Fibroblast of the aortic adventitia (primary cell): Measurements from ENCODE around the gene SLC5A6. TPM values are rescaled to one million over a fixed set of nuclear protein-coding genes. Genes with fewer than 3 reads are reported as not detected.

Source experiments
- DNase-seq: peaks from one replicate; pipeline ENCODE4 v3.0.0-alpha.2; 2010; ENCODE audit warnings: low read depth
- H3K4me3 ChIP-seq: 2 replicates; pipeline ENCODE4 v1.5.1; 2011; ENCODE audit warnings: low read depth, mild to moderate bottlenecking, control low read depth, low read length, moderate library complexity
- total RNA-seq: library from RNA; depleted of rRNA; stranded (reverse); fragments of >200 nt; gene quantifications from 2 replicates; pipeline ENCODE4 v1.2.3, GENCODE V29; 2012; ENCODE audit warnings: low replicate concordance
- TF ChIP-seq, protein P1 (sequence below): IDR thresholded peaks from 2 replicates; pipeline ENCODE4 v1.5.1; 2011; ENCODE audit warnings: mild to moderate bottlenecking, low read length, control low read depth, inconsistent platforms; ENCODE audit not compliant: insufficient read depth

Gene SLC5A6
- total RNA-seq, 1 donor = 20.0 TPM

DNA sequence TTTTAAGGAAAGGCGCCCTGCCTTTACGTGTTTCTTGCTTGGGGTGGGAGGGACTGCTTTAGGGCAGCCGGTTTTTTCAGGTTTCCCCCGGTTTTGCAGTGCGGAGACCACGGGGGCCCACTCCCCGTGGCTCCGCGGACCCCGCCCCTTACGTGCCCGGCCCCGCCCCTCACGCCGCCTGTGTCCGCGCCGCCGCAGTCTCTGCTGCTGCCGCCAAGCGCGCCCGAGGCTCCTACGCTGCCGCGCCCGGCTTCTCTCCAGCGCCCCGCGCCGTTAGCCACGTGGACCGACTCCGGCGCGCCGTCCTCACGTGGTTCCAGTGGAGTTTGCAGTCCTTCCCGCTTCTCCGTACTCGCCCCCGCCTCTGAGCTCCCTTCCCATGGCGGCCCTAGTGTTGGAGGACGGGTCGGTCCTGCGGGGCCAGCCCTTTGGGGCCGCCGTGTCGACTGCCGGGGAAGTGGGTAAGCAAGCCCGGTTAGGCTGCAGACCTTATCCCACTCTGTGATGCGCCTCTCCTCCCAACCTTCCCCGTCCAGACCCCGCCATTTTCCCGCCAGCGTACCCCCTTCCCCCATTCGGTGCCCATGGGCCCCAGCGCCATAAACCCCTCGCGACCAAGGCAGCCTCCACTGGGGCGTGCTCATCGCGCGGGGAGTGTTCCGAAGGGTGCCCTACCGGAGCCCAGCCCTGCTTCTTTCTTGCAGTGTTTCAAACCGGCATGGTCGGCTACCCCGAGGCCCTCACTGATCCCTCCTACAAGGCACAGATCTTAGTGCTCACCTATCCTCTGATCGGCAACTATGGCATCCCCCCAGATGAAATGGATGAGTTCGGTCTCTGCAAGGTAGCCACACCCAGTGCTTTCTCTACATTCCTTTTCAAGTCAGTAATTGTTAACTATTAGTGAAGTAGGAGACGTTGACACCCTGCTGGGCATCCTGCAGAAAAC lies 5.4 kb upstream of the SLC5A6 start, which contains the start of gene CAD:
TSS of gene CAD (plus strand) at position 197 of the 949 bp plus-strand sequence. CDS start at position 380, 183 bp downstream.
- TF ChIP-seq, protein P1, sequence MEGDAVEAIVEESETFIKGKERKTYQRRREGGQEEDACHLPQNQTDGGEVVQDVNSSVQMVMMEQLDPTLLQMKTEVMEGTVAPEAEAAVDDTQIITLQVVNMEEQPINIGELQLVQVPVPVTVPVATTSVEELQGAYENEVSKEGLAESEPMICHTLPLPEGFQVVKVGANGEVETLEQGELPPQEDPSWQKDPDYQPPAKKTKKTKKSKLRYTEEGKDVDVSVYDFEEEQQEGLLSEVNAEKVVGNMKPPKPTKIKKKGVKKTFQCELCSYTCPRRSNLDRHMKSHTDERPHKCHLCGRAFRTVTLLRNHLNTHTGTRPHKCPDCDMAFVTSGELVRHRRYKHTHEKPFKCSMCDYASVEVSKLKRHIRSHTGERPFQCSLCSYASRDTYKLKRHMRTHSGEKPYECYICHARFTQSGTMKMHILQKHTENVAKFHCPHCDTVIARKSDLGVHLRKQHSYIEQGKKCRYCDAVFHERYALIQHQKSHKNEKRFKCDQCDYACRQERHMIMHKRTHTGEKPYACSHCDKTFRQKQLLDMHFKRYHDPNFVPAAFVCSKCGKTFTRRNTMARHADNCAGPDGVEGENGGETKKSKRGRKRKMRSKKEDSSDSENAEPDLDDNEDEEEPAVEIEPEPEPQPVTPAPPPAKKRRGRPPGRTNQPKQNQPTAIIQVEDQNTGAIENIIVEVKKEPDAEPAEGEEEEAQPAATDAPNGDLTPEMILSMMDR = peak; percentile 27
- peak within 1 kb of the TSS; percentile 86 for H3K4me3 ChIP-seq
- DNase-seq = peak; percentile 74

DNA sequence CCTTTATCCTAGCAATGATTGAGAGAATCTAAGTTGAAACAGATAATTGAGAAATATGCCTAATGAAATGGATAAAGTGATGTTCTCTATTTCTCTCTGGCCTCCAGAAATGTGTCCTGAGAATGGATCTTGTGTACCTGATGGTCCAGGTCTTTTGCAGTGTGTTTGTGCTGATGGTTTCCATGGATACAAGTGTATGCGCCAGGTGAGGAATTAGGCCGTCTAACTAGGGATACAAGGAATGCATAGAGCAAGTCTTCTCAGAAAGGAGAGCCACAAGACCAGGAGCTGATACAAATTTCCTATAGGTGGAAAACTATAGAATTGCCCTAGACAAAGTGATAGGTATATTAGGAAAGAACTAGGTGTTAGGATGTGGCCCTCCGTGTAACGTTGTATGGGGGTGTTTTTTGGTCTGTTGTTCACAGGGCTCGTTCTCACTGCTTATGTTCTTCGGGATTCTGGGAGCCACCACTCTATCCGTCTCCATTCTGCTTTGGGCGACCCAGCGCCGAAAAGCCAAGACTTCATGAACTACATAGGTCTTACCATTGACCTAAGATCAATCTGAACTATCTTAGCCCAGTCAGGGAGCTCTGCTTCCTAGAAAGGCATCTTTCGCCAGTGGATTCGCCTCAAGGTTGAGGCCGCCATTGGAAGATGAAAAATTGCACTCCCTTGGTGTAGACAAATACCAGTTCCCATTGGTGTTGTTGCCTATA lies 4.5 kb upstream of the SLC5A6 start:
- peak overlapping the region; percentile 86 for H3K4me3 ChIP-seq
- TF ChIP-seq, protein P1 = no peak
- no peak for DNase-seq

DNA sequence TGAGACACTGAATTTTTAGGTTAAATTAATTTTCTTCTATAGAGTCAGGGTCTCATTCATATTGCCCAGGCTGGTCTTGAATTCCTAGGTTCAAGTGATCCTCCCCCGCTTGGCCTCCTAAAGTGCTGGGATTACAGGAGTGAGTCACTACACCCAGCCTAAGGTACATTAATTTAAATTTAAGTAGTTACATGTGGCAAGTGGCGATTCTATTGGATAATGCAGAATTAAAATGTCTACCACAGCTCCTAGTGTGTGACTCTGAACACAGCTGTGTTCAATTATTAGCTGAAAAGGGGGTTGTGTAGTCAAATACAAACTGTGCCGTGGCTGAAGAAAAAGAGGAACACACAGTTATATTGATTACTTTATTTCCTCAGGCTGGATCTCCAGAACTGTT lies 2.9 kb upstream of the SLC5A6 start:
- TF ChIP-seq, protein P1 = no peak
- H3K4me3 ChIP-seq = no peak overlapping the region
- no peak for DNase-seq

DNA sequence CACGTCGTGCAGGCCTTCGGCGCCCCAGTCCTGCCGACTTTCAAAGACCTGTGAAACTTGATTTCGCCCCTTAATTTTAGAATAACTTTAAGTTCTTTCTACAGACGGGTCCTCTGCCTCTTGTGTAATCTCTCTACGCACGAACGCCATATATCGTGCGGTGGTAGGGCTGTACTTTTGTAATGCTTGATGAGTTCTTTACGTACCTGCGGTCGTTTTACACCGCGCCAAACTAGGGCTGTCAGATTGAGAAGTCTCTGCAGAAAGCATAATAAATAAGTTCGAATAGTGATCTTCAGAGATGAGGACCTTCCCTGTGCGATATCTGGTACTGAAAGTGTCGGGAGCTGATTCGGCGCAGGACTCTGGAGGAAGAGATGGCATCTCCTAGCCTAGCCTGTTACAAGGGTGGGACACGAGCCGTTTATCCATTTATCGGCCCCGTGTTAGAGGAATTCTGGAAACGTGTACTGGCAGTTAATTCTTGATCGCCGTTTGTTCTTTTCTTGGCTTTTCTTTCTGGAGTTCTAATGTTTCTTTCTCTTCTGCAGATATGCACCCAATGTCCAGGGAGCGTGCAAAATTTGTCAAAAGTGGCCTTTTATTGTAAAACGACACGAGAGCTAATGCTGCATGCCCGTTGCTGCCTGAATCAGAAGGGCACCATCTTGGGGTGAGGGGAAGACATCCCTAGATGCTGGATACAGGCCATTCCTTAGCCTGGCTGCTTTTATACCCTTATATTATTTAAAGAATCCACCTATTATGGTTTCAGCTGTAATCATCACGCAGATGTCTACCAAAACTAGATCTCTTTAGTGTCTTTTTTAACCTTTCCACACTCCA lies 781 bp upstream of the SLC5A6 start:
- H3K4me3 ChIP-seq = peak overlapping the region; percentile 88
- TF ChIP-seq, protein P1 = no peak
- peak; percentile 77 for DNase-seq

DNA sequence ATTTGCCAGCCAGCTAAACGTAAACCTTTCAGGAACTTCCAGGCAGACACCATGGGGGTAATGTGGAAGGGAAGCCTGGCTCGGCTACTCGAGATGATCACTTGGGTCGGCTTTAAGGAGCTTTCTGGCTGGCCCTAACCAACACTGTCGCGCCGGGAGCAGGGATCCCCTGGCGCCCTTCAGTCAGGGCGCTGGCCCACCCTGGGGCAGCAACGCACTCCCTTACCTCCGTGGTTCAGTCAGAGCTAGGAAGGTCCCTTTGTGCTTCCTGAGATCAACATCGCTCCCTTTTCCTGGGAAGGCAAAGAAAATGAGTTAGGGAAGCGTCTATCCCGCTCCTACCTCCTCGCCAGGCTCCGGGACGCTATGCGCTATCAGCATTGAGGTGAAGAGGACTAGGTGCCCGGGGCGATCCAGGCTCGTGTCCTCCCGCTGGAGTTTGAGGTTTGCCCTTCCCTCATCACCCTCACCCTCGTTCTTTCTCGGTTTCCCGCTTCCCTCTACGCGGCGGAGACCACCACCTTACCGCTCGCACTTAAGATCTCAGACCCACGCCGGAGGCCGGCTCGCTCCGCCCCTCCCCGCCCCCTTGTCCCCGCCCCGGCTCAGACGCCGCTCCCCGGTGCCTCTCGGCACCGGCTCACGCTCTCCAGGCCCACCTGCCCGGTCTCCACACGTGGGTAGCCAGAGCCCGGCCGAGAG lies 676 bp downstream of the SLC5A6 start:
- no peak for DNase-seq
- peak overlapping the region; percentile 88 for H3K4me3 ChIP-seq
- TF ChIP-seq, protein P1 = no peak
